ENCODE data around the gene POFUT1. TPM values are rescaled to one million over a fixed set of nuclear protein-coding genes. Genes with fewer than 3 reads are reported as not detected.
"Not testable (repeated sequence)": the region's sequence is repeated elsewhere in the genome, so short reads cannot be mapped to it uniquely, and the experiment has no call there.

POFUT1 gene
- total and polyA plus RNA-seq, 8 donors: 2.3 to 33.8 (median 11.2) TPM

DNA sequence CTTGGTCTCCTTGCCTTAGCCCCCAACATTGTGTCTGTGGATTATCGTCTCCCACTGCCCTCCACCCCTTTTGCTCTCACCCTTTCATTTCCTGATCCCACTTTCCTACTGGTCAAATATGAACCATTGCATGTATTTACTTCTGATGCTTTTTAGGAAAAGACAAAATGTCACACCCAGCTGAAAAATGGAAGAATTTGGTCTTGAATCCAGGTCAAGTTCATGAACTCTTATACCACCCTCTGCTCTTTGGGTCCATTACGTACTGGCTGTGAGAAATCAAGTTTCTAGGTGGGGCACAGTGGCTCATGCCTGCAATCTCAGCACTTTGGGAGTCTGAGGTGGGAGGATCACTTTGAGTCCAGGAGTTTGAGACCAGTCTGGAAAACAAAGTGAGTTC is 54.0 kb downstream of the POFUT1 start:
- DNase-seq: no peak

DNA sequence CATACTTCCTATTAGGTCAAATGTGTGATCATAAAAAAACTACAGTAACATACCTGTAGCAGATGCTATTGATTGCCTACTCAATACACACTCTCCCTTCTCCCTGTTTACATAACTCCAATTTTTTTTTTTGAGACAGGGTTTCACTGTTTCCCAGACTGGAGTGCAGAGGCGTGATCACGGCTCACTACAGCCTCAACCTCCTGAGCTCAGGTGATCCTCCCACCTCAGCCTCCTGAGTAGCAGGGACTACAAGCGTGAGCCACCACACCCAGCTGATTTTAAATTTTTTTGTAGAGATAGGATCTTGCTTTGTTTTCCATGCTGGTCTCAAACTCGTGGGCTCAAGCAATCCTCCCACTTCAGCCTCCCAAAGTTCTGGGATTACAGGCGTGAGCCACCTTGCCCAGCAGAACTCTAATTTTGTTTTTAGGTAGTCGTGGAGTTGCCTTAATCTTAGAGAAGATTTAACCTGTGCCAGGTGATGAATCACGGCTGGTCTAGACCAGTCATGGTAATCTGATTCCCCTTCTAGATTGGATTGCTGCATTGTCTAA is 55.8 kb downstream of the POFUT1 start:
- Histone ChIP-seq H3K4me3 (no peak overlapping the region), H3K27ac (no peak overlapping the region)
- intact Hi-C loops (cut with DNase I; ENCODE audit: low total_unique reads): no loop called here

More for the DNA sequence above, 54.0 kb downstream of the POFUT1 start:
- Histone ChIP-seq H3K27me3 (no peaks in the 10 kb centered on the region), H3K9me3 (no peaks in the 10 kb centered on the region), H3K4me3 (no peak overlapping the region), H3K36me3 (no peaks in the 10 kb centered on the region), H3K4me1 (peaks cover 0 to 13% (median 8%) of the 10 kb centered on the region in 4 donors), H3K27ac (no peak overlapping the region)
- no peak for TF ChIP-seq POLR2AphosphoS5 (IDR thresholded peaks at IDR 0.05)
- TF ChIP-seq, protein P1, sequence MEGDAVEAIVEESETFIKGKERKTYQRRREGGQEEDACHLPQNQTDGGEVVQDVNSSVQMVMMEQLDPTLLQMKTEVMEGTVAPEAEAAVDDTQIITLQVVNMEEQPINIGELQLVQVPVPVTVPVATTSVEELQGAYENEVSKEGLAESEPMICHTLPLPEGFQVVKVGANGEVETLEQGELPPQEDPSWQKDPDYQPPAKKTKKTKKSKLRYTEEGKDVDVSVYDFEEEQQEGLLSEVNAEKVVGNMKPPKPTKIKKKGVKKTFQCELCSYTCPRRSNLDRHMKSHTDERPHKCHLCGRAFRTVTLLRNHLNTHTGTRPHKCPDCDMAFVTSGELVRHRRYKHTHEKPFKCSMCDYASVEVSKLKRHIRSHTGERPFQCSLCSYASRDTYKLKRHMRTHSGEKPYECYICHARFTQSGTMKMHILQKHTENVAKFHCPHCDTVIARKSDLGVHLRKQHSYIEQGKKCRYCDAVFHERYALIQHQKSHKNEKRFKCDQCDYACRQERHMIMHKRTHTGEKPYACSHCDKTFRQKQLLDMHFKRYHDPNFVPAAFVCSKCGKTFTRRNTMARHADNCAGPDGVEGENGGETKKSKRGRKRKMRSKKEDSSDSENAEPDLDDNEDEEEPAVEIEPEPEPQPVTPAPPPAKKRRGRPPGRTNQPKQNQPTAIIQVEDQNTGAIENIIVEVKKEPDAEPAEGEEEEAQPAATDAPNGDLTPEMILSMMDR (IDR thresholded peaks at IDR 0.05): no peak
- TF ChIP-seq POLR2A (IDR thresholded peaks at IDR 0.05): no peak
- no peak for TF ChIP-seq EP300 (IDR thresholded peaks at IDR 0.05)
- intact Hi-C loops (cut with DNase I; ENCODE audit: low total_unique reads): no loop called here
- 77 to 95% (median 92%) methylated on average over 2 of the region's 2 CpGs for WGBS, 5 donors

DNA sequence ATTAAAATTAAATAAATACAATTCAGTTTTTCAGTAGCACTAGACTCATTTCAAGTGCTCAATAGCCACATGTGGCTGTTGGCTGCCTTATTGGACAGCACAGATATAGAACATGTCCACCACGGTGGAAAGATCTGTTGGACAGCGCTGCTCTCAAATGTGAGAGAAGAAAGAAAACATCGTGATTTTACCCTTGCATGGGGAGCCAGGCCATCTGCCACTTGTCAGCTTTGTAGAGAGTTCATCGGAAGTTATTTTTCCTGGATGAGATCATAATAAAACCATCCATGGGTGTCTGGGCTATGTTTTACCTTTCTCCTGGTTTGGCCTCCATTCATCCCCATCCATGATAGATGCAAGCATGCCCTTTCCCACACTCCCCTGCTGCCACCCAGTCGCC is 63.9 kb downstream of the POFUT1 start:
- intact Hi-C loops (cut with DNase I; ENCODE audit: low total_unique reads): no loop called here
- H3K4me3 ChIP-seq: no peak overlapping the region
- WGBS, 5 donors: 72 to 88% (median 77%) methylated on average over 5 of the region's 5 CpGs
- H3K36me3 ChIP-seq: no peaks in the 10 kb centered on the region
- H3K27me3 ChIP-seq: no peaks in the 10 kb centered on the region
- TF ChIP-seq, protein P1 (IDR thresholded peaks at IDR 0.05): no peak
- no peak for TF ChIP-seq POLR2AphosphoS5 (IDR thresholded peaks at IDR 0.05)
- TF ChIP-seq POLR2A (IDR thresholded peaks at IDR 0.05): no peak
- TF ChIP-seq EP300 (IDR thresholded peaks at IDR 0.05): no peak
- DNase-seq: no peak
- no peaks in the 10 kb centered on the region for H3K4me1 ChIP-seq
- no peak overlapping the region for H3K27ac ChIP-seq
- no peaks in the 10 kb centered on the region for H3K9me3 ChIP-seq

More for the DNA sequence above, 55.8 kb downstream of the POFUT1 start:
- no peak for TF ChIP-seq EP300 (IDR thresholded peaks at IDR 0.05)
- TF ChIP-seq, protein P1 (IDR thresholded peaks at IDR 0.05): no peak
- TF ChIP-seq POLR2A (IDR thresholded peaks at IDR 0.05): no peak
- no peak for TF ChIP-seq POLR2AphosphoS5 (IDR thresholded peaks at IDR 0.05)
- WGBS, 5 donors: 33 to 58% (median 41%) methylated on average over 7 of the region's 7 CpGs
- H3K9me3 ChIP-seq: no peaks in the 10 kb centered on the region
- no peaks in the 10 kb centered on the region for H3K27me3 ChIP-seq
- no peak for DNase-seq
- peaks cover 0 to 7% (median 2%) of the 10 kb centered on the region in 4 donors for H3K4me1 ChIP-seq
- no peaks in the 10 kb centered on the region for H3K36me3 ChIP-seq

- intact Hi-C loops (cut with DNase I; ENCODE audit: low total_unique reads): no loop called here
- H3K4me3 ChIP-seq: no peak overlapping the region
- no peak overlapping the region for H3K27ac ChIP-seq
- DNase-seq: no peak
- H3K9me3 ChIP-seq: no peaks in the 10 kb centered on the region
- peaks cover 10 to 23% (median 20%) of the 10 kb centered on the region in 4 donors for H3K4me1 ChIP-seq
- 87 to 92% (median 91%) methylated on average over 3 of the region's 3 CpGs for WGBS, 5 donors
- H3K27me3 ChIP-seq: no peaks in the 10 kb centered on the region
- TF ChIP-seq EP300 (IDR thresholded peaks at IDR 0.05): no peak
- no peak for TF ChIP-seq POLR2AphosphoS5 (IDR thresholded peaks at IDR 0.05)
- TF ChIP-seq, protein P1 (IDR thresholded peaks at IDR 0.05): no peak
- TF ChIP-seq POLR2A (IDR thresholded peaks at IDR 0.05): no peak
- H3K36me3 ChIP-seq: no peaks in the 10 kb centered on the region
Measured at GRCh38 chr20:32274359-32274758, 66.7 kb downstream of the POFUT1 start.

DNA sequence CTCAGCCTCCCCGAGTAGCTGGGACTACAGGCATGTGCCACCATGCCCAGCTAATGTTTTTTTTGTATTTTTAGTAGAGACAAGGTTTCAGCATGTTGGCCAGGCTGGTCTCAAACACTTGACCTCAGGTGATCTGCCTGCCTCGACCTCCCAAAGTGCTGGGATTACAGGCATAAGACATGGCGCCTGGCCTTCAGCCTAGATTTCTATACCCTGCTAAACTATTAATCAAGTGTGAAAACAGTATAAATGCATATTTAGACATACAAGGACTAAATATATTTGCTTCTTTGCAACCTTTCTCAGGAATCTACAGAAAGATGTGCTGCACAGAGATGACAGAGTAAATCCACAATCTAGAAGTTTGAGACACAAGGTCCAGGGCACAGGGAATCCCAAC is 67.5 kb downstream of the POFUT1 start:
- H3K4me1 ChIP-seq: peaks cover 10 to 29% (median 22%) of the 10 kb centered on the region in 4 donors
- H3K36me3 ChIP-seq; H3K27ac ChIP-seq; H3K27me3 ChIP-seq; DNase-seq; intact Hi-C loops (cut with DNase I; ENCODE audit: low total_unique reads); H3K4me3 ChIP-seq; H3K9me3 ChIP-seq: not testable (repeated sequence)
- 82 to 97% (median 93%) methylated on average over 3 of the region's 3 CpGs for WGBS, 5 donors

Data from stomach (tissue), 9 donors.